Amygdala (tissue), 56 donors: Measurements from ENCODE around the gene HOMER2.
"Not testable (repeated sequence)": the region's sequence is repeated elsewhere in the genome, so short reads cannot be mapped to it uniquely, and the experiment has no call there.

Experiments used
- DNase-seq, 56 donors: peaks; one replicate each; lab custom pipeline; 2025; lab: John Stamatoyannopoulos, UW

The HOMER2 gene

GRCh38 chr15:82952158-82953081 is at the start of gene HOMER2:
Gene HOMER2, minus strand, starts transcription at chr15:82952720. Its CDS starts 185 bp downstream, at chr15:82952535.
- peak in 8 of 56 donors; percentile 10 to 52 (median 30) for DNase-seq

GRCh38 chr15:83000672-83001031 is 48.1 kb upstream of the HOMER2 start:
- DNase-seq: not testable (repeated sequence)

GRCh38 chr15:82999905-83000671 is 47.6 kb upstream of the HOMER2 start:
- DNase-seq: peak in 7 of 56 donors; percentile 1 to 23 (median 8)

GRCh38 chr15:82999426-82999825 is 46.9 kb upstream of the HOMER2 start:
- DNase-seq: no peak

- no peak for DNase-seq
These were observed 43.4 kb upstream of the HOMER2 start for GRCh38 chr15:82995938-82996337.

GRCh38 chr15:82995076-82995475 is 42.6 kb upstream of the HOMER2 start:
- DNase-seq: no peak

GRCh38 chr15:82993144-82993543 is 40.6 kb upstream of the HOMER2 start:
- DNase-seq: no peak

- no peak for DNase-seq
These were observed 40.0 kb upstream of the HOMER2 start for GRCh38 chr15:82992436-82992998.

GRCh38 chr15:82986442-82986780 is 33.9 kb upstream of the HOMER2 start:
- DNase-seq: no peak

- DNase-seq: peak; percentile 33 to 97 (median 88)
These were observed 33.3 kb upstream of the HOMER2 start, which contains the start of gene RAMAC for GRCh38 chr15:82985688-82986441. Gene RAMAC, plus strand, starts transcription at chr15:82986210. Its CDS starts 2,809 bp downstream, at chr15:82989019.

GRCh38 chr15:82980981-82981380 is 28.5 kb upstream of the HOMER2 start:
- DNase-seq: no peak

- DNase-seq: no peak
These were observed 27.2 kb upstream of the HOMER2 start for GRCh38 chr15:82979726-82980125.

- DNase-seq: no peak
These were observed 25.9 kb upstream of the HOMER2 start for GRCh38 chr15:82978438-82978837.

GRCh38 chr15:82977076-82977475 is 24.6 kb upstream of the HOMER2 start:
- no peak for DNase-seq

- DNase-seq: no peak
These were observed 20.5 kb upstream of the HOMER2 start for GRCh38 chr15:82972990-82973389.

- no peak for DNase-seq
These were observed 18.9 kb upstream of the HOMER2 start for GRCh38 chr15:82971218-82971984.

- no peak for DNase-seq
These were observed 18.2 kb upstream of the HOMER2 start for GRCh38 chr15:82970696-82971095.

- no peak for DNase-seq
These were observed 17.7 kb upstream of the HOMER2 start for GRCh38 chr15:82970078-82970686.

- DNase-seq: no peak
These were observed 16.8 kb upstream of the HOMER2 start for GRCh38 chr15:82969353-82969752.
